ENCODE results near the gene WDSUB1.

WDSUB1 gene

GRCh38 chr2:159194241-159194640 is 92.3 kb downstream of the WDSUB1 start:
- no peak overlapping the region for H3K4me2 ChIP-seq (ENCODE audit: insufficient read depth, low read length)
- no peaks in the 10 kb centered on the region for H3K9me3 ChIP-seq (ENCODE audit: insufficient read depth, low read length, severe bottlenecking)
- no peak overlapping the region for H3K27ac ChIP-seq (ENCODE audit: low read length)
- ATAC-seq (ENCODE audit: insufficient read depth, low read depth) (no peak), DNase-seq (no peak)
- peaks cover 24% of the 10 kb centered on the region; the same call in 1 of the 2 replicates for H3K36me3 ChIP-seq (ENCODE audit: insufficient read depth, low read length)
- no peak overlapping the region for H3K4me3 ChIP-seq (ENCODE audit: low read depth in 1 of 2, low read length in 2 of 2)
- no peaks in the 10 kb centered on the region for H3K4me1 ChIP-seq (ENCODE audit: insufficient read depth, low read length)
- TF ChIP-seq EZH2 (IDR thresholded peaks at IDR 0.05; ENCODE audit: borderline replicate concordance, low read depth, low read length, severe bottlenecking) (no peak), CTCF (IDR thresholded peaks at IDR 0.05; ENCODE audit: borderline replicate concordance, extremely low read depth, low read length, poor library complexity, severe bottlenecking) (no peak)
- H2AFZ ChIP-seq (ENCODE audit: low read depth, low read length), result no peak overlapping the region
- H3K9ac ChIP-seq (ENCODE audit: low read depth, low read length), result no peak overlapping the region
- no peaks in the 10 kb centered on the region for H4K20me1 ChIP-seq (ENCODE audit: insufficient read depth, low read length)
- H3K27me3 ChIP-seq (ENCODE audit: insufficient read depth, low read length, poor library complexity), result no peaks in the 10 kb centered on the region
- no peaks in the 10 kb centered on the region for H3K79me2 ChIP-seq (ENCODE audit: insufficient read depth, low read length)

GRCh38 chr2:159193791-159194190 is 92.7 kb downstream of the WDSUB1 start:
- Histone ChIP-seq H2AFZ (ENCODE audit: low read depth, low read length) (no peak overlapping the region), H3K4me1 (ENCODE audit: insufficient read depth, low read length) (no peaks in the 10 kb centered on the region), H4K20me1 (ENCODE audit: insufficient read depth, low read length) (no peaks in the 10 kb centered on the region), H3K4me2 (ENCODE audit: insufficient read depth, low read length) (no peak overlapping the region), H3K36me3 (ENCODE audit: insufficient read depth, low read length) (peaks cover 27% of the 10 kb centered on the region; the same call in 1 of the 2 replicates), H3K27me3 (ENCODE audit: insufficient read depth, low read length, poor library complexity) (no peaks in the 10 kb centered on the region), H3K9ac (ENCODE audit: low read depth, low read length) (no peak overlapping the region), H3K4me3 (ENCODE audit: low read depth in 1 of 2, low read length in 2 of 2) (no peak overlapping the region), H3K79me2 (ENCODE audit: insufficient read depth, low read length) (no peaks in the 10 kb centered on the region), H3K9me3 (ENCODE audit: insufficient read depth, low read length, severe bottlenecking) (no peaks in the 10 kb centered on the region), H3K27ac (ENCODE audit: low read length) (no peak overlapping the region)
- ATAC-seq (ENCODE audit: insufficient read depth, low read depth) (no peak), DNase-seq (no peak)
- TF ChIP-seq CTCF (IDR thresholded peaks at IDR 0.05; ENCODE audit: borderline replicate concordance, extremely low read depth, low read length, poor library complexity, severe bottlenecking) (no peak), EZH2 (IDR thresholded peaks at IDR 0.05; ENCODE audit: borderline replicate concordance, low read depth, low read length, severe bottlenecking) (no peak)

- Histone ChIP-seq H3K27ac (ENCODE audit: low read length) (no peak overlapping the region), H3K4me1 (ENCODE audit: insufficient read depth, low read length) (no peaks in the 10 kb centered on the region), H3K27me3 (ENCODE audit: insufficient read depth, low read length, poor library complexity) (no peaks in the 10 kb centered on the region), H3K36me3 (ENCODE audit: insufficient read depth, low read length) (peaks cover 20% of the 10 kb centered on the region; the same call in 1 of the 2 replicates), H3K79me2 (ENCODE audit: insufficient read depth, low read length) (no peaks in the 10 kb centered on the region), H3K9me3 (ENCODE audit: insufficient read depth, low read length, severe bottlenecking) (no peaks in the 10 kb centered on the region), H2AFZ (ENCODE audit: low read depth, low read length) (no peak overlapping the region), H3K4me3 (ENCODE audit: low read depth in 1 of 2, low read length in 2 of 2) (no peak overlapping the region), H4K20me1 (ENCODE audit: insufficient read depth, low read length) (no peaks in the 10 kb centered on the region), H3K4me2 (ENCODE audit: insufficient read depth, low read length) (no peak overlapping the region), H3K9ac (ENCODE audit: low read depth, low read length) (no peak overlapping the region)
- no peak for ATAC-seq (ENCODE audit: insufficient read depth, low read depth)
- no peak for DNase-seq
- TF ChIP-seq CTCF (IDR thresholded peaks at IDR 0.05; ENCODE audit: borderline replicate concordance, extremely low read depth, low read length, poor library complexity, severe bottlenecking) (no peak), EZH2 (IDR thresholded peaks at IDR 0.05; ENCODE audit: borderline replicate concordance, low read depth, low read length, severe bottlenecking) (no peak)
These were observed 94.1 kb downstream of the WDSUB1 start for GRCh38 chr2:159192371-159192918.
